Mammary microvascular endothelial cell (primary cell): ENCODE results near the gene APOF. TPM values are rescaled to one million over a fixed set of nuclear protein-coding genes. Genes with fewer than 3 reads are reported as not detected.

Experiments
- total RNA-seq: library from RNA; depleted of rRNA; stranded (reverse); fragments of >200 nt; gene quantifications from 2 replicates; pipeline ENCODE4 v1.2.3, GENCODE V29; 2015

Gene APOF, protein sequence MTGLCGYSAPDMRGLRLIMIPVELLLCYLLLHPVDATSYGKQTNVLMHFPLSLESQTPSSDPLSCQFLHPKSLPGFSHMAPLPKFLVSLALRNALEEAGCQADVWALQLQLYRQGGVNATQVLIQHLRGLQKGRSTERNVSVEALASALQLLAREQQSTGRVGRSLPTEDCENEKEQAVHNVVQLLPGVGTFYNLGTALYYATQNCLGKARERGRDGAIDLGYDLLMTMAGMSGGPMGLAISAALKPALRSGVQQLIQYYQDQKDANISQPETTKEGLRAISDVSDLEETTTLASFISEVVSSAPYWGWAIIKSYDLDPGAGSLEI
- total RNA-seq: not detected in 2 replicates

GRCh38 chr12:56362130-56363059 is at the start of gene APOF:
Gene APOF (minus strand): TSS chr12:56362857. CDS start chr12:56362745, 112 bp downstream.

DNA sequence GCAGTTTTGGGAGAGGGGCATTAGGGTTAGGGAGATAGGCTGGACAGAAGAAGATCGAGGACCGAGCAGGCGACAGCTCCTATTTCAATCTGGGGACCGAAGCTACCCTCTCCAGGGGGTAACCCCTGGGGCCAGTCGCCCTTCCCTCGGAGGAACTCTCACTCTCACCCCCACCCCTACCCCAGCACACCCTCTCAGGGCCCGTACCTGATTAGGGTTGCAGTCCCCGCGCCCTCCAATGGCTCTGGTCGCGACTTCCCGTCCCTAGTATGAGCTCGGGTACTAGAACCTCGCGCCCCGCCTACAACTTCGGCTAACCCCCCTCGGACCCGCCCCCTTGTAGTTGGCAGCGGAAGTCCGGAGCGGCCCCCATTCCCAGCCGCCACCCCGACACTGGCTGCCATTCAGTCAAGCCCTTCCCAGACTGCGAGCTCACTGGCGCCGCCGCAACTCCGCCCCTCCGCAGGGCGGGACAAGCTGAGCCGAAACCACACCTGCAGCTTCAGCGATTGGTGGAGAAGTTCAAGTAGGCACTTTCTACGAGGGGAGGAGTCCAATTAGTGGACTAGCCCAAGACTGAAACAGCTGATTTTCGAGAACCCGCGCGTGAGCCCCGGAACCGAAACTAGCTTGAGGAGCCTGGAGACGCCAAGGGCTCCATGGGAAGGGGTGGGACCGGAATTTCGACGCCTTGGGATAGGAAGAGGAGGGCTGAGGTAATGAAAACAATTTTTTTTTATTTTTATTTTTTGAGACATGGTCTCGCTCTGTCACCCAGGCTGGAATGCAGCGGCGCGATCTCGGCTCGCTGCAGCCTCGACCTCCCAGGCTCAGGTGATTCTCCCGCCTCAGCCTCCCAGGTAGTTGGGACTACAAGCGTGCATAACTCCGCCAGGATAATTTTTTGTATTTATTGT is 2.5 kb downstream of the APOF start, which contains the start of gene STAT2:
TSS of gene STAT2 (minus strand) at position 257 of the 917 bp plus-strand sequence. CDS start 3,536 bp downstream, outside the sequence.

DNA sequence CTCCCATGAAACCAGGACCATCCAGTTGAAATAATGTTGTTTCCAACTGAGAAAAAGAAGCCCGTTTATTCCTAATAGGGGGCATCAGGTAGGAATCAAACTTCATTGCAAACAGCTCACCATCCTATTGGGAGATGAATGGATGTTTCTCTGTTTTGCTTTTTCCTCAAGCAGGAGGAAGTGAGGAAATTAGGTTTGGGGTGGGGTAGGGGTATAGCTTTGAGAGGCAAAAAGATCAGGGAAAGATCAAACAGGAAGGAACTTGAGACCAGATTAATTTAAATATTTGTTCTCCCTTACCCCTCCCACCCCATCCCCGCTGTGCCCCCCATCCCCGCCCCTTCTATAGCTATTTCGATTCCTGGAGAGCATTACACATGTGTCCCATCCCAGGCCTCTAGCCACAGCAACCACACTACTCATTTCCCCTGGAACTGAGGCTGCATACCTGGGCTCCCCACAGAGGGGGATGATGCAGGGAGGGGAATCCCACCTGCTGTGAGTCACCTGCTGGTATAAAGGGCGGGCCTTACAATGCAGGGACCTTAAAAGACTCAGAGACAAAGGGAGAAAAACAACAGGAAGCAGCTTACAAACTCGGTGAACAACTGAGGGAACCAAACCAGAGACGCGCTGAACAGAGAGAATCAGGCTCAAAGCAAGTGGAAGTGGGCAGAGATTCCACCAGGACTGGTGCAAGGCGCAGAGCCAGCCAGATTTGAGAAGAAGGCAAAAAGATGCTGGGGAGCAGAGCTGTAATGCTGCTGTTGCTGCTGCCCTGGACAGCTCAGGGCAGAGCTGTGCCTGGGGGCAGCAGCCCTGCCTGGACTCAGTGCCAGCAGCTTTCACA is 24.1 kb downstream of the APOF start, which contains the start of gene IL23A:
TSS of gene IL23A (plus strand) at position 577 of the 850 bp plus-strand sequence. CDS start at position 738, 161 bp downstream.

GRCh38 chr12:56333679-56334489 is 28.8 kb downstream of the APOF start, which contains the start of gene PAN2:
Gene PAN2 (minus strand): TSS chr12:56334000. CDS start chr12:56333094, 906 bp downstream.

GRCh38 chr12:56315622-56316473 is 46.8 kb downstream of the APOF start, which contains the start of gene CNPY2:
Gene CNPY2 (minus strand): TSS chr12:56315988. CDS start chr12:56315217, 771 bp downstream.

Other genes starting within 250 kb of the APOF start
- 2,181 and 3,254 TPM in 2 replicates for gene RPL41, start 246.2 kb downstream of the APOF start, total RNA-seq
- 2.5 and 3.0 TPM in 2 replicates for gene ZC3H10, start 244.6 kb downstream of the APOF start, total RNA-seq
- 247 and 287 TPM in 2 replicates for gene ESYT1, start 234.6 kb downstream of the APOF start, total RNA-seq
- gene MYL6B, start 210.3 kb downstream of the APOF start, total RNA-seq: 75.2 and 78.8 TPM in 2 replicates
- gene MYL6, start 204.5 kb downstream of the APOF start, total RNA-seq: 4,496 and 4,852 TPM in 2 replicates
- 40.6 and 44.5 TPM in 2 replicates for gene SMARCC2, start 173.4 kb downstream of the APOF start, total RNA-seq
- 46.2 and 57.4 TPM in 2 replicates for gene RNF41, start 140.9 kb downstream of the APOF start, total RNA-seq
- gene NABP2, start 138.5 kb downstream of the APOF start, total RNA-seq: 41.6 and 57.6 TPM in 2 replicates
- not detected in 2 replicates for gene SLC39A5, start 132.8 kb downstream of the APOF start, total RNA-seq
- gene ANKRD52, start 104.5 kb downstream of the APOF start, total RNA-seq: 17.7 and 18.9 TPM in 2 replicates
- gene COQ10A, start 95.9 kb downstream of the APOF start, total RNA-seq: 7.4 and 9.2 TPM in 2 replicates
- gene CS, start 62.5 kb downstream of the APOF start, total RNA-seq: 156 and 157 TPM in 2 replicates
- gene CNPY2, start 46.9 kb downstream of the APOF start, total RNA-seq: 107 and 108 TPM in 2 replicates
- 5.5 and 7.4 TPM in 2 replicates for gene PAN2, start 28.9 kb downstream of the APOF start, total RNA-seq
- gene IL23A, start 24.0 kb downstream of the APOF start, total RNA-seq: 0.13 TPM in 1 of 2 replicates, not detected in the other
- 50.8 and 60.7 TPM in 2 replicates for gene STAT2, start 2.8 kb downstream of the APOF start, total RNA-seq
- 21.9 and 23.5 TPM in 2 replicates for gene TIMELESS, start 86.6 kb upstream of the APOF start, total RNA-seq
- gene MIP, start 91.8 kb upstream of the APOF start, total RNA-seq: not detected in 2 replicates
- 2.0 and 2.4 TPM in 2 replicates for gene SPRYD4, start 105.7 kb upstream of the APOF start, total RNA-seq
- not detected in 2 replicates for gene GLS2, start 125.3 kb upstream of the APOF start, total RNA-seq
- 35.1 and 41.6 TPM in 2 replicates for gene RBMS2, start 159.0 kb upstream of the APOF start, total RNA-seq